DMS79 treated with DMSO at 0.1 percent for 48 hours (cell line): ENCODE data around the gene ZP2.
"Not testable (repeated sequence)": the region's sequence is repeated elsewhere in the genome, so short reads cannot be mapped to it uniquely, and the experiment has no call there.

Source experiments
- DNase-seq: peaks from one replicate; lab custom pipeline; 2025; lab: John Stamatoyannopoulos, UW

ZP2 gene

GRCh38 chr16:21170116-21170515, 41.3 kb downstream of the ZP2 start:
- DNase-seq: not testable (repeated sequence)

- no peak for DNase-seq
Measured at GRCh38 chr16:21169249-21169981, 42.0 kb downstream of the ZP2 start.

GRCh38 chr16:21167929-21168602, 43.3 kb downstream of the ZP2 start:
- no peak for DNase-seq

GRCh38 chr16:21167360-21167759, 44.0 kb downstream of the ZP2 start:
- no peak for DNase-seq

GRCh38 chr16:21166561-21166961, 44.8 kb downstream of the ZP2 start:
- no peak for DNase-seq

- no peak for DNase-seq
Measured at GRCh38 chr16:21164521-21165168, 46.7 kb downstream of the ZP2 start.

GRCh38 chr16:21163576-21163975, 47.8 kb downstream of the ZP2 start:
- DNase-seq: no peak

GRCh38 chr16:21162661-21163151, 48.7 kb downstream of the ZP2 start:
- DNase-seq: peak; percentile 14

- DNase-seq: no peak
Measured at GRCh38 chr16:21161211-21161610, 50.2 kb downstream of the ZP2 start.

GRCh38 chr16:21160276-21160675, 51.1 kb downstream of the ZP2 start:
- no peak for DNase-seq

- DNase-seq: peak; percentile 28
Measured at GRCh38 chr16:21159281-21159951, 52.0 kb downstream of the ZP2 start.

GRCh38 chr16:21158208-21159110, 52.9 kb downstream of the ZP2 start, which contains the start of gene LDAF1:
Gene LDAF1 (plus strand): TSS chr16:21158674. CDS start chr16:21161183, 2,509 bp downstream.
- peak; percentile 48 for DNase-seq

GRCh38 chr16:21157632-21158031, 53.7 kb downstream of the ZP2 start:
- DNase-seq: no peak

GRCh38 chr16:21156767-21157467, 54.5 kb downstream of the ZP2 start:
- DNase-seq: peak; percentile 69

- not testable (repeated sequence) for DNase-seq
Measured at GRCh38 chr16:21156011-21156410, 55.4 kb downstream of the ZP2 start.

GRCh38 chr16:21153124-21153729, 58.1 kb downstream of the ZP2 start:
- DNase-seq: not testable (repeated sequence)

GRCh38 chr16:21152160-21153030, 59.0 kb downstream of the ZP2 start:
- peak; percentile 42 for DNase-seq

- peak; percentile 94 for DNase-seq
Measured at GRCh38 chr16:21150375-21151001, 60.9 kb downstream of the ZP2 start, which contains the start of gene DNAH3. Gene DNAH3 (minus strand): TSS chr16:21150846. CDS start chr16:21150319, 527 bp downstream.
